BJ (cell line): ENCODE results near the gene EIF4ENIF1. TPM values are rescaled to one million over a fixed set of nuclear protein-coding genes. Genes with fewer than 3 reads are reported as not detected.

Experiments used
- CTCF ChIA-PET: fragments of 350-600 bp; formaldehyde crosslinking; extraction: SDS; loops from one replicate; lab custom pipeline; 2021; ENCODE audit warnings: antibody characterized with exemption, inconsistent platforms; lab: Yijun Ruan, JAX
- POLR2A ChIA-PET: fragments of 300-600 bp; sonication (Branson Sonifier 250); formaldehyde crosslinking; extraction: SDS; loops from one replicate; lab custom pipeline; 2021; ENCODE audit warnings: antibody characterized with exemption; lab: Charles Lee
- DNase-seq: peaks from one replicate; pipeline ENCODE4 v3.0.0-alpha.2; 2011; ENCODE audit warnings: low read depth
- H3K27me3 ChIP-seq: 2 replicates; pipeline ENCODE4 v1.6.0; 2011; ENCODE audit warnings: low read length; ENCODE audit not compliant: control insufficient read depth, insufficient read depth
- H3K36me3 ChIP-seq: 2 replicates; pipeline ENCODE4 v1.5.1; 2011; ENCODE audit warnings: low read length; ENCODE audit not compliant: control insufficient read depth, insufficient read depth
- H3K4me3 ChIP-seq: 2 replicates; pipeline ENCODE4 v1.5.1; 2011; ENCODE audit warnings: low read depth, mild to moderate bottlenecking, control low read depth, low read length
- polyA plus RNA-seq: library from polyadenylated mRNA; depleted of rRNA; stranded (reverse); fragments of >200 nt; gene quantifications from 2 replicates; pipeline ENCODE4 v1.2.3, GENCODE V29; 2011
- TF ChIP-seq, protein P1 (sequence below): IDR thresholded peaks from 2 replicates; pipeline ENCODE4 v1.5.1; 2011; ENCODE audit warnings: low read depth, mild to moderate bottlenecking, control low read depth, inconsistent platforms, low read length, moderate library complexity; ENCODE audit not compliant: insufficient read depth

EIF4ENIF1 gene
- polyA plus RNA-seq, 1 experiment, result 20.4 TPM

DNA sequence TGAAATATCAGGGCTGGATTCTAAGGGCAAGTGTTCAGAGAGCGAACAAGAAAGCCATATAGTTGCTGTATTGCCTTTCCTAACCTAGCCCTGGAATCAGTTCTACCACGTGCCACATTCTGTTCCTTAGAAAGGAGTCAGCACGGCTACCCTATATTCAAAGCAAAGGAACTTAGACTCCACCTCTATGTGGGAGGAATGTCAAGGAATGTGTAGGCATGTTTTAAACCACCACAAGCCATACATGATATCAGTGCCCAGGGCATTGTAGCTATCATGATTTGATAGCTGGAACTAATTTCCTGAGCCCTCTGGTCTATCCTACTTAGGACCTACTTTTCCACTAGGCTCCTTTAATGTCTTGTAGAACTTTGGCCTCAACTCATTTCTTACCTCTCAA, 2.5 kb upstream of the EIF4ENIF1 start:
- Histone ChIP-seq H3K4me3 (no peak overlapping the region), H3K36me3 (peaks cover under 1% of the 10 kb centered on the region; the same call in 1 of the 2 replicates), H3K27me3 (no peaks in the 10 kb centered on the region)
- ChIA-PET CTCF (interaction anchor here (0.6 to 1.2 kb wide), 2 partner anchors 142 to 570 kb away, joined by 3 to 4 read pairs; no protein-coding TSS in a partner anchor), POLR2A (no interaction called here)
- TF ChIP-seq, protein P1, sequence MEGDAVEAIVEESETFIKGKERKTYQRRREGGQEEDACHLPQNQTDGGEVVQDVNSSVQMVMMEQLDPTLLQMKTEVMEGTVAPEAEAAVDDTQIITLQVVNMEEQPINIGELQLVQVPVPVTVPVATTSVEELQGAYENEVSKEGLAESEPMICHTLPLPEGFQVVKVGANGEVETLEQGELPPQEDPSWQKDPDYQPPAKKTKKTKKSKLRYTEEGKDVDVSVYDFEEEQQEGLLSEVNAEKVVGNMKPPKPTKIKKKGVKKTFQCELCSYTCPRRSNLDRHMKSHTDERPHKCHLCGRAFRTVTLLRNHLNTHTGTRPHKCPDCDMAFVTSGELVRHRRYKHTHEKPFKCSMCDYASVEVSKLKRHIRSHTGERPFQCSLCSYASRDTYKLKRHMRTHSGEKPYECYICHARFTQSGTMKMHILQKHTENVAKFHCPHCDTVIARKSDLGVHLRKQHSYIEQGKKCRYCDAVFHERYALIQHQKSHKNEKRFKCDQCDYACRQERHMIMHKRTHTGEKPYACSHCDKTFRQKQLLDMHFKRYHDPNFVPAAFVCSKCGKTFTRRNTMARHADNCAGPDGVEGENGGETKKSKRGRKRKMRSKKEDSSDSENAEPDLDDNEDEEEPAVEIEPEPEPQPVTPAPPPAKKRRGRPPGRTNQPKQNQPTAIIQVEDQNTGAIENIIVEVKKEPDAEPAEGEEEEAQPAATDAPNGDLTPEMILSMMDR, result no peak
- DNase-seq, result no peak

DNA sequence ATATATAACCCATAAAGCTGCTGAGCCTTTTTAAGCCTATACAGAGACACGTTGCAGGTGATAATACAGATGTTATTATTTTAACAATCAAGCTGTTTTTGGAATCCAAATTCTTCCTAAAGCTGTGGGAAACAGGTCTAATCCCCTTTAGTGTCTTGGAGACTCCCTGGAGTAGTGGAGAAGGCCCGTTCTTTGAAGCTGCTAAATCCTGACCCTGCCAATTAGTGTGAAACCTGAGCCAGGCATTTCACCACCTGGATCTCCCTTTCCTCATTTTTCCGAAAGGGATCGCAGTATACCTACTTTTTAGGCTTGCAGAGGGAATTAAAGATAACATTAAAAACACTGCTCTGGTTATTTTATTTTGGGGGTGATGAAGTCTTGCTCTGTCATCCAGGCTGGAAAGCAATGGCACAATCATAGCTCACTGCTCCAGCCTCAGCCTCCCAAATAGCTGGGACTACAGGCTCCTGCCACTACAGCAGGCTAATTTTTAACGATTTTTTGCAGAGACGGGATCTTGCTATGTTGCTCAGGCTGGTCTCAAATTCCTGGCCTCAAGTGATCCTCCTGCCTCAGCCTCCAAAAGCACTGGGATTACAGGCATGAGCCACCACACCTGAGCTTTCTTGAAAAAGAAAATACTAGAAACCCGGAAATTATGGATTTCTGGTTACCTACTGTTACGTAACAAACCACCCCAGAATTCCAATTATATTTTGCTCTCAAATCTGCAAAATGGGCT, 1.7 kb upstream of the EIF4ENIF1 start:
- ChIA-PET POLR2A (interaction anchor here (0.6 kb wide), 1 partner anchor 65 kb away, joined by 5 read pairs; no protein-coding TSS in a partner anchor), CTCF (interaction anchor here (1.2 kb wide), 1 partner anchor 143 kb away, joined by 4 read pairs; no protein-coding TSS in a partner anchor)
- no peak for DNase-seq
- no peaks in the 10 kb centered on the region for H3K27me3 ChIP-seq
- no peak overlapping the region; the same call in 1 of the 2 replicates for H3K4me3 ChIP-seq
- TF ChIP-seq, protein P1, result no peak
- peaks cover 2% of the 10 kb centered on the region; the same call in 1 of the 2 replicates for H3K36me3 ChIP-seq

DNA sequence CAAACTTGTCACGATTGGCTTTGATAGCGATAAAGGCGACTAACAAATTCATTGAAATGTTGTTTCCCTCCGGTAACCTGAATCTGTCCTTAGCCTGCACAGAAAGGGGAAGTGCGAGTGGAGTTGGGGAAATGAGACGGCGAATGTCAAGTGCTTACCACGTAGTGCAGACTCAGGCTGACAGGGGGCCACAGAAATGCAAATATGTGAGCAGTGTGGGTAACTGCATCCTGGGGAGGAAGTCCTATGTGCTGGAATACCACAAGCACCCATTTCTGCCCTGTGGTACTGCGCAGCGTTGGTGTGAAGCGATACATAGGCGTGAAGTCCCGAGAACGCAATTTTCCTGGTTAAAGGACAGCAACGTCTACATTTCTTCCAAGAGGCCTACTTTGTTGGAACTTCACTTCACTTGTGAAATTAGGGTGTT, 869 bp upstream of the EIF4ENIF1 start:
- TF ChIP-seq, protein P1, result 0 out of 2 replicates have a peak, but pooled peaks have one; percentile 22
- Histone ChIP-seq H3K27me3 (no peaks in the 10 kb centered on the region), H3K36me3 (peaks cover 2% of the 10 kb centered on the region; the same call in 1 of the 2 replicates), H3K4me3 (peak overlapping the region; percentile 92)
- CTCF ChIA-PET, result no interaction called here
- peak; percentile 7 for DNase-seq
- POLR2A ChIA-PET, result no interaction called here

DNA sequence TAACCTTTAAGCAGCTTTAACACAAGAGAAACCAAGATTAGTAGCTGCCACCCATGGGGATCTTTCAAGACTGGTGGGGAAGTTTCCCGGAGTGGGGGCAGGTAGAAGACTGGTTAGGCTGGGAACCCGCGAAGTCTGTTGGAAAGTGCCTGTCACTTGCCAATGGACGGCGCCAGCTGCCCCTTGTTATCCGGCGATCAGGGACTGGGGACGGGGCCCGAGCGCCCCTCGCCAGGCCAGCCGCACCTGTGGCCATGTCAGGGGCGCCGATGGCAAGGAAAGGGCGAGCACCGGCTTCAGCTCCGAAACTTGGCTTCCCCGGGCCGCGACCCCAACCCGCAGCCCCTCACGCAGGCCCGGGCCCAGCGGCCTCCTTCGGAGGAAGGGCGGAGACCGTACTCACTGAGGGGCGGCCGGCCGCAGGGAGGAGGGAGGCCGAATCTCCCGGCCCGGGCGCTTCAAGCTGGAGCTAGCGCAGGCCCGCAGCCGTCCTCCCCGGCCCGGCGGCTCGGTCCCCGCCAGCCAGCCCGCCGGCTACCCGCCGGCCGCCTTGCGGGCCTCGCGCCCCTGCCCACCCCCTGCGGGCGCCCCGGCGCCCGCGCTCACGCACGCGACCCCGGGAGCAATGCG, 539 bp downstream of the EIF4ENIF1 start:
- ChIA-PET CTCF (interaction anchor here (0.7 kb wide), 1 partner anchor 30 kb away, joined by 3 read pairs; no protein-coding TSS in a partner anchor), POLR2A (no interaction called here)
- Histone ChIP-seq H3K4me3 (peak overlapping the region; percentile 92), H3K27me3 (no peaks in the 10 kb centered on the region), H3K36me3 (peaks cover 2% of the 10 kb centered on the region; the same call in 1 of the 2 replicates)
- TF ChIP-seq, protein P1, result no peak
- no peak for DNase-seq
